WTC11 (cell line): Measurements from ENCODE around the gene GNAO1.

Source experiments
- ATF1 ChIP-seq: sonication (generic); formaldehyde crosslinking; IDR thresholded peaks from 2 replicates; pipeline ENCODE4 v1.8.1; 2023; ENCODE audit warnings: mild to moderate bottlenecking, moderate library complexity, missing genetic modification reagents
- CREB1 ChIP-seq: sonication (generic); formaldehyde crosslinking; IDR thresholded peaks from 2 replicates; pipeline ENCODE4 v1.8.0; 2023; ENCODE audit warnings: mild to moderate bottlenecking, missing genetic modification reagents
- JUN ChIP-seq: sonication (generic); formaldehyde crosslinking; IDR thresholded peaks from 2 replicates; pipeline ENCODE4 v1.8.0; 2023; ENCODE audit warnings: mild to moderate bottlenecking, missing genetic modification reagents
- NFYB ChIP-seq: sonication (generic); formaldehyde crosslinking; conservative IDR thresholded peaks from 2 replicates; pipeline ENCODE4 v1.8.0; 2022; ENCODE audit warnings: low read depth, missing genetic modification reagents
- TEAD4 ChIP-seq: sonication (generic); formaldehyde crosslinking; IDR thresholded peaks from 2 replicates; pipeline ENCODE4 v1.8.0; 2022; ENCODE audit warnings: mild to moderate bottlenecking, missing genetic modification reagents
- ZNF232 ChIP-seq: sonication (generic); formaldehyde crosslinking; IDR thresholded peaks from 2 replicates; pipeline ENCODE4 v1.8.0; 2022; ENCODE audit warnings: mild to moderate bottlenecking, missing genetic modification reagents
- TF ChIP-seq, protein P1 (sequence below): sonication (generic); formaldehyde crosslinking; IDR thresholded peaks from 2 replicates; pipeline ENCODE4 v1.8.0; 2022; ENCODE audit warnings: mild to moderate bottlenecking, missing genetic modification reagents
- TF ChIP-seq, protein P2 (sequence below): fragments of 200-600 bp; IDR thresholded peaks from 2 replicates; pipeline ENCODE4 v1.8.0; 2022; ENCODE audit warnings: antibody characterized with exemption
- TF ChIP-seq, protein P3 (sequence below): fragments of 250-450 bp; sonication (Bioruptor Pico); IDR thresholded peaks from 2 replicates; pipeline ENCODE4 v2.1.2; 2022; ENCODE audit warnings: mild to moderate bottlenecking, moderate library complexity
- TF ChIP-seq, protein P4 (sequence below): sonication (generic); formaldehyde crosslinking; conservative IDR thresholded peaks from 2 replicates; pipeline ENCODE4 v1.8.1; 2023; ENCODE audit warnings: mild to moderate bottlenecking, low read depth, missing genetic modification reagents, moderate library complexity
- TF ChIP-seq, protein P5 (sequence below): sonication (generic); formaldehyde crosslinking; IDR thresholded peaks from 2 replicates; pipeline ENCODE4 v1.8.1; 2023; ENCODE audit warnings: mild to moderate bottlenecking, missing genetic modification reagents

DNA sequence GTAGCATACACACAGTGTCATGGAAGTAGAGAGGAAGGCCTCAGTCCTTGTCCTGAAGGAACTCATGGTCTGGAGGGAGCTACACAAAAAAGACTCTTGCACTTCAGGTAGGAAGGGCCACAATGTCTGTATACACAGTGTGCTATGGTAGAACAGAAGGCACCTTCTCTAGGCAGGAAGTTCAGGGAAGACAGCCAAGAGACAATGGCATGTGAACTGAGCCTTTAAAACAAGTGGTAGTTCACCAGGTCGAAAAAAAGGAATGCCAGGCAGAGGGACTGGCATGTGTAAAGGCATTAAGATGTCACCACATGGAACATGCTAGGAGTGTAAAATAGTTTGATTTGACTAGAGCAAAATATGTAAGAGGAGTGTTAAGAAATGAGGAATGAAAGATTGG is 9.7 kb downstream of the GNAO1 start:
- TF ChIP-seq, protein P1, sequence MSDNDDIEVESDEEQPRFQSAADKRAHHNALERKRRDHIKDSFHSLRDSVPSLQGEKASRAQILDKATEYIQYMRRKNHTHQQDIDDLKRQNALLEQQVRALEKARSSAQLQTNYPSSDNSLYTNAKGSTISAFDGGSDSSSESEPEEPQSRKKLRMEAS (CRISPR knock-in tag): no peak
- TF ChIP-seq, protein P2, sequence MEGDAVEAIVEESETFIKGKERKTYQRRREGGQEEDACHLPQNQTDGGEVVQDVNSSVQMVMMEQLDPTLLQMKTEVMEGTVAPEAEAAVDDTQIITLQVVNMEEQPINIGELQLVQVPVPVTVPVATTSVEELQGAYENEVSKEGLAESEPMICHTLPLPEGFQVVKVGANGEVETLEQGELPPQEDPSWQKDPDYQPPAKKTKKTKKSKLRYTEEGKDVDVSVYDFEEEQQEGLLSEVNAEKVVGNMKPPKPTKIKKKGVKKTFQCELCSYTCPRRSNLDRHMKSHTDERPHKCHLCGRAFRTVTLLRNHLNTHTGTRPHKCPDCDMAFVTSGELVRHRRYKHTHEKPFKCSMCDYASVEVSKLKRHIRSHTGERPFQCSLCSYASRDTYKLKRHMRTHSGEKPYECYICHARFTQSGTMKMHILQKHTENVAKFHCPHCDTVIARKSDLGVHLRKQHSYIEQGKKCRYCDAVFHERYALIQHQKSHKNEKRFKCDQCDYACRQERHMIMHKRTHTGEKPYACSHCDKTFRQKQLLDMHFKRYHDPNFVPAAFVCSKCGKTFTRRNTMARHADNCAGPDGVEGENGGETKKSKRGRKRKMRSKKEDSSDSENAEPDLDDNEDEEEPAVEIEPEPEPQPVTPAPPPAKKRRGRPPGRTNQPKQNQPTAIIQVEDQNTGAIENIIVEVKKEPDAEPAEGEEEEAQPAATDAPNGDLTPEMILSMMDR: no peak
- TF ChIP-seq TEAD4 (CRISPR knock-in tag): no peak
- no peak for TF ChIP-seq JUN (CRISPR knock-in tag)
- no peak for TF ChIP-seq ATF1
- TF ChIP-seq, protein P3, sequence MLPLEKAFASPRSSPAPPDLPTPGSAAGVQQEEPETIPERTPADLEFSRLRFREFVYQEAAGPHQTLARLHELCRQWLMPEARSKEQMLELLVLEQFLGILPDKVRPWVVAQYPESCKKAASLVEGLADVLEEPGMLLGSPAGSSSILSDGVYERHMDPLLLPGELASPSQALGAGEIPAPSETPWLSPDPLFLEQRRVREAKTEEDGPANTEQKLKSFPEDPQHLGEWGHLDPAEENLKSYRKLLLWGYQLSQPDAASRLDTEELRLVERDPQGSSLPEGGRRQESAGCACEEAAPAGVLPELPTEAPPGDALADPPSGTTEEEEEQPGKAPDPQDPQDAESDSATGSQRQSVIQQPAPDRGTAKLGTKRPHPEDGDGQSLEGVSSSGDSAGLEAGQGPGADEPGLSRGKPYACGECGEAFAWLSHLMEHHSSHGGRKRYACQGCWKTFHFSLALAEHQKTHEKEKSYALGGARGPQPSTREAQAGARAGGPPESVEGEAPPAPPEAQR (CRISPR knock-in tag): no peak
- TF ChIP-seq NFYB: no peak
- no peak for TF ChIP-seq ZNF232 (CRISPR knock-in tag)
- no peak for TF ChIP-seq CREB1 (CRISPR knock-in tag)
- TF ChIP-seq, protein P4, sequence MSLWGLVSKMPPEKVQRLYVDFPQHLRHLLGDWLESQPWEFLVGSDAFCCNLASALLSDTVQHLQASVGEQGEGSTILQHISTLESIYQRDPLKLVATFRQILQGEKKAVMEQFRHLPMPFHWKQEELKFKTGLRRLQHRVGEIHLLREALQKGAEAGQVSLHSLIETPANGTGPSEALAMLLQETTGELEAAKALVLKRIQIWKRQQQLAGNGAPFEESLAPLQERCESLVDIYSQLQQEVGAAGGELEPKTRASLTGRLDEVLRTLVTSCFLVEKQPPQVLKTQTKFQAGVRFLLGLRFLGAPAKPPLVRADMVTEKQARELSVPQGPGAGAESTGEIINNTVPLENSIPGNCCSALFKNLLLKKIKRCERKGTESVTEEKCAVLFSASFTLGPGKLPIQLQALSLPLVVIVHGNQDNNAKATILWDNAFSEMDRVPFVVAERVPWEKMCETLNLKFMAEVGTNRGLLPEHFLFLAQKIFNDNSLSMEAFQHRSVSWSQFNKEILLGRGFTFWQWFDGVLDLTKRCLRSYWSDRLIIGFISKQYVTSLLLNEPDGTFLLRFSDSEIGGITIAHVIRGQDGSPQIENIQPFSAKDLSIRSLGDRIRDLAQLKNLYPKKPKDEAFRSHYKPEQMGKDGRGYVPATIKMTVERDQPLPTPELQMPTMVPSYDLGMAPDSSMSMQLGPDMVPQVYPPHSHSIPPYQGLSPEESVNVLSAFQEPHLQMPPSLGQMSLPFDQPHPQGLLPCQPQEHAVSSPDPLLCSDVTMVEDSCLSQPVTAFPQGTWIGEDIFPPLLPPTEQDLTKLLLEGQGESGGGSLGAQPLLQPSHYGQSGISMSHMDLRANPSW (CRISPR knock-in tag): no peak
- TF ChIP-seq, protein P5, sequence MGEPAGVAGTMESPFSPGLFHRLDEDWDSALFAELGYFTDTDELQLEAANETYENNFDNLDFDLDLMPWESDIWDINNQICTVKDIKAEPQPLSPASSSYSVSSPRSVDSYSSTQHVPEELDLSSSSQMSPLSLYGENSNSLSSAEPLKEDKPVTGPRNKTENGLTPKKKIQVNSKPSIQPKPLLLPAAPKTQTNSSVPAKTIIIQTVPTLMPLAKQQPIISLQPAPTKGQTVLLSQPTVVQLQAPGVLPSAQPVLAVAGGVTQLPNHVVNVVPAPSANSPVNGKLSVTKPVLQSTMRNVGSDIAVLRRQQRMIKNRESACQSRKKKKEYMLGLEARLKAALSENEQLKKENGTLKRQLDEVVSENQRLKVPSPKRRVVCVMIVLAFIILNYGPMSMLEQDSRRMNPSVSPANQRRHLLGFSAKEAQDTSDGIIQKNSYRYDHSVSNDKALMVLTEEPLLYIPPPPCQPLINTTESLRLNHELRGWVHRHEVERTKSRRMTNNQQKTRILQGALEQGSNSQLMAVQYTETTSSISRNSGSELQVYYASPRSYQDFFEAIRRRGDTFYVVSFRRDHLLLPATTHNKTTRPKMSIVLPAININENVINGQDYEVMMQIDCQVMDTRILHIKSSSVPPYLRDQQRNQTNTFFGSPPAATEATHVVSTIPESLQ (CRISPR knock-in tag): no peak
